GM19351 (cell line): ENCODE measurements around the gene MBL2.

Source experiments
- ATAC-seq: cut with Tn5 transposase; IDR thresholded peaks from one replicate; pipeline ENCODE4 v1.9.1; 2021; ENCODE audit warnings: mild to moderate bottlenecking, moderate library complexity; ENCODE audit not compliant: unreplicated experiment

The MBL2 gene

GRCh38 chr10:52774182-52774581 is 1.6 kb upstream of the MBL2 start:
- no peak for ATAC-seq

- ATAC-seq = no peak
These were observed 794 bp downstream of the MBL2 start for GRCh38 chr10:52771534-52772445.

DNA sequence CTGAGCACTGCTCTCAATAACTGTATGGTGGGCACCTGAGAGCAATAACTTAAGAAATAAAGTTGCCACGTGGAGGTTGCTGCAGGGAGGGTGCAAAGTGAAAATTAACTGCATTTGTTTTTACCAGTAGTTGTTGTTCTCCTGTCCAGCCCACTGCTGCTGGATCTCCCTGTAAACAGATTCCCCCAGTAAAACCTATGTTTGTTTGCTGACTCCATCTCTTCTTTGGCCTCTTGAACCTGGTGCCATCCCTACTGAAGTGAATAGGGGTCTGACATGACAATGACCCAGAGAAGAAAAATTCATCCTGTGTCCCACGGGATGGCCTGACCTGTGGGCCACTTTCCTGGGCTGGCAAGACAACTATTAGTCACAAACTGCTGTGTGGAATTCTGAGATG is 1.7 kb downstream of the MBL2 start:
- no peak for ATAC-seq

- no peak for ATAC-seq
These were observed 2.6 kb downstream of the MBL2 start for GRCh38 chr10:52769966-52770365.

- no peak for ATAC-seq
These were observed 4.5 kb downstream of the MBL2 start for GRCh38 chr10:52768001-52768532.

GRCh38 chr10:52762088-52762487 is 10.5 kb downstream of the MBL2 start:
- ATAC-seq = no peak

DNA sequence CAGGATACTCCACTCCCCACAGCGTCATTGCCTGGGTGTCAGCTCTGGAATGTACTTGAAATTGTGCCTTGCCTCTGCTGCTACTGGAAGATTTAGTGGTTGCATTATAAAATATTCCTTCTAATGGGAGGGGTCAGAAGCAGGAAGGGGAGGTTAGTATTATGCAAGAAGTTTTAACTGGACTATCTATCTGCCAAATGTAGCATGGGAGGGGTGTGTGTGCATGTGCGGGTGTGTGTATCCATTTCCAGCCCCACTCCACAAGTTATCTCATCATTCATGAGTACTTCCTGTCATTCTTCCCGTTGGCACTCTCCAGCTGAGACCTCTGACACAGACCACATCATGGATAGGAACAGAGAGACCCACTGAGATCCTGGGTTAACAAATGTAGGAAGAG is 13.4 kb downstream of the MBL2 start:
- ATAC-seq = no peak

GRCh38 chr10:52758406-52758805 is 14.2 kb downstream of the MBL2 start:
- ATAC-seq = no peak

DNA sequence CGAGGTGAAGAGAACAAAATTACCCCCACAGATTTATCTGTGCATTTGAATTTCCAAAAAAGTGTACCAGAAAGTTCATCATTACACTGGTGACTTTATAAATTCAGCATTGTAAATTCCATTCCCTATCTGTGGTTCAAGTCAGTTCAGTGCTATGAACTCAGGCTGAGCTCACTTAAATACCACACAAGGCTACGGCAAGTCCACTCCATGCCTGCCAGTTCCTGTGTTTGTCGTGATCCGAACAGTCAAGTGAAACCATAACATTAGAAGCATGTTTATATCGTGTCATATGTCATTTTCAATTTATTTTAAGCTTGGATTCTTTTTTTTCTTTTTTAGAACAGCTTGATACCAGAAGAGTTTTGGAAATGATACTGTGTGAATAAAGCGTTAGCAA is 14.8 kb downstream of the MBL2 start:
- no peak for ATAC-seq

DNA sequence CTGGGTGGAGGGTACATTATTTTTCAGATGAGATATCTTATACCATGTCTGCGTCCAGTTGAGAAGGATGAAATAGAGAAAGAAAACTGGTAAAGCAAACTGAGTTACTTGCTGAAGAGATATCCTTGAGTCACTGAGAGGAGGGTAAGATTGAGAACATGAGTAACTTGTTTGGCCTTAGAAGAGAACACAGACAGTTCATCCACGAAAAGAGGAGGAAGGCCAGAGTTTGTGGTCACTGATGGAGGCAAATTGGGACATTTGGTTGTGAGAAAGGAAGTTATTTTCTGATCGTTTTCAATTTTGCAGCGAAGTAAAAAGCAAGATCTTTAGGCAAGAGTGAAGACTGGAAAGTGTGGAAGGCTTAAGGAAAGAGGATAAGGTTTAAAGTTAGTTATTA is 15.6 kb downstream of the MBL2 start:
- ATAC-seq = no peak

DNA sequence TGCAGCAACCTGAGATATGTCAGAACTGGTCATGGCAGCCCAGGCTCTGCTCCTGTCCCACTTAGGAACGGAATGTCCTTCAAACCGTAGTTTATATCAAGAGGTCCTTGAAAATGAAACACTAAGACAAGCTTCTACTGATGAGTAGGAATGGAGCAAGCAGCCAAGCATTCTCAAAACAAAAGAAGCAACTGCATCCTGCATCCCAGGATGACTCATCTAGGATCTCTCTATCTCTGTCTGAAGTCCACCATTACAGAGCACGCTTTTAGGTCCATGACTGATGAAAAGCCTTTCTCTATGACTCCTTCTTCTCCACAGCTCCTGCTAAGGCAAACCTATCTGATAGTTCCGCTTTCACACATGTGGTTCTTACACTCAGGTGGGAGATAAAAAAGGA is 16.3 kb downstream of the MBL2 start:
- no peak for ATAC-seq

GRCh38 chr10:52755297-52756062 is 17.1 kb downstream of the MBL2 start:
- ATAC-seq = peak; percentile 59

GRCh38 chr10:52752801-52753445 is 19.7 kb downstream of the MBL2 start:
- peak; percentile 33 for ATAC-seq

- no peak for ATAC-seq
These were observed 20.3 kb downstream of the MBL2 start for GRCh38 chr10:52752261-52752660.

- no peak for ATAC-seq
These were observed 21.2 kb downstream of the MBL2 start for GRCh38 chr10:52751337-52751736.

DNA sequence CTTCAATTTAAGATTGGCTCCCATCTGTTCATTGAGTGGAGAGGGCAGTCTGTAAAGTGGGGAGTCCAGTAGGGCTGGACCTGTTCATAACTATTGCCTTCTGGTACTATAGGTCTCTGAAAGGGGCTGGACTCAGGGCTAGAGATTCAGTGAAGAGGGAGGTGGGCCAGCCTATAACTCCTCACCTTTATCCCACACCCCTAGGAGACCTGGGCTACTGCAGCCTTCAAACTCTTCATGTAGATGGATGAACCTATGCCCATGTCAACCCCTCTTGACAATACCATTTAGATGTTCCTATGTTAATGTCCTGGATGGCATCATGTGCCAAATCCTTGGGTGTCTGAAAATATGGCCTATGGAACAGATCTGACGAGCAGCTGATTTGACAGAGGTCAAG is 22.0 kb downstream of the MBL2 start:
- no peak for ATAC-seq

DNA sequence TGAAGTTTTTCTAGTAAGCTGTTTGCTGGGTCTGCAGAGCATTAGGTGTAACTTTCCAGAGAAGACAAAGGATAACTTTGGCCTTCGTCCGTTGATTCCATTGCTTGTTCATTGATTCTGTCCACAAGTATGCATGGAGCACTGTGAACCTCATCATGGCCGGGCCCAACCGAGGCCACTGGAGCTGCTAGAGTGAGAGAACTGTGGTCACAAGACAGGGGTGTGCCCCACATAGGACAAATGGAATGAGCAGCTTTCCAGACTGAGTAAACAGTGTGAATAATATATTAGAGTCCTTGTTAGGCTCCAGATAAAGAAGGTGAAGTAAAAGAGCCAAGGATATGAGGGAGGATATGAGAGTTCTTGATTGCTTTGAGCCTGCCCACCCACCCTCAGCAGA is 24.9 kb downstream of the MBL2 start:
- no peak for ATAC-seq

- no peak for ATAC-seq
These were observed 26.4 kb downstream of the MBL2 start for GRCh38 chr10:52746169-52746568.

DNA sequence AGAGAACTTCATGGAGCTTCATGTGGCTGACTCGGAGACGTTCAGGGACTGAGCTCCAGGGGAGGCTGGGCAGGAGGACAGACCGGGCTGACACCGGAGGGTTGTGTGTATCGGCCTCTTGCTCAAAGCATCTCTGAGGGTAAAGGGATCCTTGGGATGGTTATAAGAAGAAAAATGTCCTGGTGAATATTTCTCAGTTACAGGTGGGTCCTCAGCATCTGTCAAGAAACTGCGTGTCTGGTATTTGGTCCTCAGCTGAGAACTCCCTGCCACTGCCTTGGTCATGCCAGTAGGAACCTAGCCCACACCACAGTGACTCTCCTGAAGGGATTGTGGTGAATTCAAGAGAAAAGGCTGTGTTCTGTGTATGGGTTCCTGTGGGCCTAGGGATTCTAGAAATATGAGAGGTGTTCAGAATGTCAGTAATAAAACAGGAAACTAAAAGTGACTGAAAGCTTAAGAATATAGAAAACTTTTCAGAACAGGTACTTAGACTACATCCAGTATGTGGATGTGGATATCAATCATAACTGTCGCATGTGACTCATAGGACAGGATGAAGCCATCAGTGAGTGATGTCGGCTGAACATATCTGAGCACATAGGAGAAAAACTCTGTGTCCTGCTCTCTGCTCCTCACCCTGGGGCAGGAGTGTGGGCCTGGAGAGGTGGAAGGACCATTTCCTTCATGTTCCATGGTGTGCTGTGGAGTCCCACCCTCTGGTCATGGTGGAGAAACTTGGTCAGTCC is 28.4 kb downstream of the MBL2 start:
- no peak for ATAC-seq

DNA sequence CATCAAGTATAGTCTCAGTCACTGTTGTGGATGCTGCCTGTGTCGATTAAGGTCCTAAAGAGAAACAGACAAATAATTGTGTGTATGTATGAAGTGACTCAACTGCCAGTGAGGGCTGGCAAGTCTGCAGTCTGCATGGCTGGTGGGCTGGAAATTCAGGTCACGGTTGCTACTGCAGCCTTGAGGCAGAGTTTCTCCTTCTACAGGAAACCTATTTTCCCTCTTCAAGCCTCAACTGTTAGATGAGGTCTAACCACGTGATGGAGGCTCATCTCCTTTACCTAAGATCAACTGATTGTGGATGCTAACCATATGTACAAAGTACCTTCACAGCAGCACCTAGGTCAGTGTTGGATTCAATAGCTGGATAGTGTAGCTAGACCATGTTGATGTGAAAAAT is 29.9 kb downstream of the MBL2 start:
- ATAC-seq = no peak

DNA sequence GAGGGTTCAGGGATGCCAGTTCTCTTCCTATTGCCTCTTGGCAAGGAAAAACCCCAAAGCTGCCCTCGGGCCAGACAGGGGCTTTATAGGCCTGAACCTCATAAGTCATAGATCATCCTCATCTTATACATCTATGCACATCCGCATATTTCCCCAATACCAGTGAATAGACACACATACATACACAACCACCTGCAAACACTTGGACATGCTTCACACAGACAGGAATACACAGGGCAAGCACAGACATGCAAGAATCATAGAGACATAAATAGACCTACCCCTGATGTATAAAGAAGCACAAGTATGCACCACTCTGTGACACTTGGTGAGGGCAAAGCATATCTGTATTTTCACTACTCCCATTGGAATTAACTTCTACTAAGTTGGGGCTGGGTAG is 30.7 kb downstream of the MBL2 start:
- no peak for ATAC-seq
